Endothelial cell of umbilical vein (primary cell): ENCODE measurements around the gene MAP3K7CL. TPM values are rescaled to one million over a fixed set of nuclear protein-coding genes. Genes with fewer than 3 reads are reported as not detected.

ENCODE experiments used
- BruUV-seq: library from RNA; stranded (reverse); fragments of 400-500 nt; replicated peaks from 2 replicates; lab custom pipeline; 2021; lab: Mats Ljungman, UMichigan
- CTCF ChIA-PET: fragments of 300-600, 350-600 bp; sonication (Branson Sonifier 250); formaldehyde crosslinking; loops from one replicate; lab custom pipeline; 2021; ENCODE audit warnings: antibody characterized with exemption, inconsistent platforms; lab: Charles Lee
- POLR2A ChIA-PET: fragments of 300-600, 350-600 bp; sonication (Branson Sonifier 250); formaldehyde crosslinking; loops from one replicate; lab custom pipeline; 2021; ENCODE audit warnings: antibody characterized with exemption, inconsistent platforms; lab: Charles Lee
- DNase-seq: peaks from one replicate; pipeline ENCODE4 v3.0.0-alpha.2; 2011; ENCODE audit warnings: low read depth, low spot score
- FAIRE-seq: peaks from 2 replicates; lab custom pipeline; 2011; peaks lifted over from hg19 to GRCh38; lab: Jason Lieb, UNC
- H2AFZ ChIP-seq: 2 replicates; pipeline ENCODE4 v1.6.0; 2012; ENCODE audit warnings: low read depth, low read length, control low read depth, inconsistent platforms
- H3K27ac ChIP-seq: 2 replicates; pipeline ENCODE4 v1.5.1; 2011; ENCODE audit warnings: low read depth, mild to moderate bottlenecking, control low read depth, low read length, moderate library complexity; ENCODE audit not compliant: insufficient read depth
- H3K27me3 ChIP-seq, 2 experiments: 2 replicates each; pipeline versions ENCODE4 v1.6.0 to v1.6.1; 2011; ENCODE audit warnings: low read length in 2 of 2, mixed read lengths in 1 of 2; ENCODE audit not compliant: control insufficient read depth in 2 of 2, insufficient read depth in 2 of 2
- H3K36me3 ChIP-seq, 2 experiments: 2 replicates in 1 of 2; 3 replicates in 1 of 2; pipeline ENCODE4 v1.5.1; 2011; ENCODE audit warnings: low read length in 2 of 2, mild to moderate bottlenecking in 1 of 2, moderate library complexity in 1 of 2; ENCODE audit not compliant: control insufficient read depth in 2 of 2, insufficient read depth in 2 of 2; ENCODE audit errors: extremely low read depth in 1 of 2
- H3K4me1 ChIP-seq: 3 replicates; pipeline ENCODE4 v1.5.1; 2011; ENCODE audit warnings: mild to moderate bottlenecking, low read length; ENCODE audit not compliant: control insufficient read depth, insufficient read depth; ENCODE audit errors: extremely low read depth
- H3K4me2 ChIP-seq: 2 replicates; pipeline ENCODE4 v1.6.1; 2011; ENCODE audit warnings: low read length, control low read depth, mixed read lengths; ENCODE audit not compliant: insufficient read depth
- H3K4me3 ChIP-seq, 3 experiments: fragments of 200-600 bp in 1 of 3; sonication (generic), shearing (Covaris generic) in 1 of 3; replicated peaks in 1 of 3; 2 replicates each; pipeline ENCODE4 v1.5.1; 2011 to 2016; ENCODE audit warnings: control low read depth in 3 of 3, low read length in 3 of 3, mild to moderate bottlenecking in 2 of 3, inconsistent platforms in 1 of 3, low read depth in 1 of 3, moderate library complexity in 1 of 3; ENCODE audit not compliant: insufficient read depth in 1 of 3
- H3K79me2 ChIP-seq: 2 replicates; pipeline ENCODE4 v1.6.0; 2012; ENCODE audit warnings: low read length, inconsistent platforms; ENCODE audit not compliant: control insufficient read depth, insufficient read depth
- H3K9ac ChIP-seq: replicated peaks from 2 replicates; pipeline ENCODE3; 2011; ENCODE audit warnings: low read length, control low read depth; ENCODE audit not compliant: insufficient read depth; ENCODE audit errors: extremely low read depth
- H3K9me1 ChIP-seq: replicated peaks from 3 replicates; pipeline ENCODE4 v1.6.0; 2011; ENCODE audit warnings: mild to moderate bottlenecking, low read length; ENCODE audit not compliant: control insufficient read depth, insufficient read depth; ENCODE audit errors: extremely low read depth
- H3K9me3 ChIP-seq: replicated peaks from 2 replicates; pipeline ENCODE4 v1.5.1; 2012; ENCODE audit warnings: low read length, inconsistent platforms; ENCODE audit not compliant: control insufficient read depth, insufficient read depth
- H4K20me1 ChIP-seq: replicated peaks from 2 replicates; pipeline ENCODE3; 2011; ENCODE audit warnings: mild to moderate bottlenecking, low read length; ENCODE audit not compliant: control insufficient read depth, insufficient read depth; ENCODE audit errors: extremely low read depth
- EZH2 ChIP-seq: IDR thresholded peaks from 2 replicates; pipeline ENCODE4 v1.6.1; 2012; ENCODE audit warnings: borderline replicate concordance, low read depth, mild to moderate bottlenecking, moderate library complexity, low read length, inconsistent platforms; ENCODE audit not compliant: severe bottlenecking
- FOS ChIP-seq: IDR thresholded peaks from 2 replicates; pipeline ENCODE4 v1.6.1; 2011; ENCODE audit warnings: mild to moderate bottlenecking, low read length, moderate library complexity, borderline replicate concordance; ENCODE audit not compliant: insufficient read depth
- GATA2 ChIP-seq: IDR thresholded peaks from 2 replicates; pipeline ENCODE4 v1.7.0; 2011; ENCODE audit warnings: low read depth, mild to moderate bottlenecking, moderate library complexity, mixed read lengths, low read length; ENCODE audit not compliant: insufficient read length, insufficient read depth
- JUN ChIP-seq: IDR thresholded peaks from 2 replicates; pipeline ENCODE4 v1.6.1; 2011; ENCODE audit warnings: borderline replicate concordance, low read depth; ENCODE audit not compliant: insufficient read length, insufficient read depth
- MYC ChIP-seq: IDR thresholded peaks from one replicate; pipeline ENCODE4 v1.6.1; 2011; ENCODE audit warnings: mild to moderate bottlenecking, low read depth, low read length
- POLR2A ChIP-seq: IDR thresholded peaks from 2 replicates; pipeline ENCODE4 v1.6.1; 2012; ENCODE audit warnings: low read depth, mild to moderate bottlenecking, control low read depth, low read length
- POLR2AphosphoS5 ChIP-seq: IDR thresholded peaks from 2 replicates; pipeline ENCODE4 v1.6.1; 2012; ENCODE audit warnings: low read depth, mild to moderate bottlenecking, control low read depth, low read length, moderate library complexity; ENCODE audit not compliant: insufficient read depth
- dilution Hi-C: fragments of 300-500 bp; cut with MboI; formaldehyde crosslinking; loops from one replicate; pipeline ENCODE4 v1.15.0; 2019; ENCODE audit warnings: low sequenced_read_pairs; ENCODE audit not compliant: extremely low pct_ligation_motif_present
- intact Hi-C: fragments of 100-400 bp; cut with micrococcal nuclease; formaldehyde crosslinking; loops from one replicate; pipeline ENCODE4 v1.10.0; 2022
- polyA plus RNA-seq, 4 experiments: library from polyadenylated mRNA; depleted of rRNA in 3 of 4; stranded (reverse) in 3 of 4; unstranded in 1 of 4; fragments of >200 nt; gene quantifications; 2 replicates each; pipeline versions ENCODE4 v1.2.1 to v1.2.3, GENCODE V29; 2011 to 2012; ENCODE audit warnings: missing spikeins in 1 of 4
- total RNA-seq: library from RNA; stranded (reverse); gene quantifications from 2 replicates; pipeline ENCODE4 v1.2.3, GENCODE V29; 2021
- TF ChIP-seq, protein P1 (sequence below), 2 donors: IDR thresholded peaks; 1 replicate in 1 of 2; 2 replicates in 1 of 2; pipeline ENCODE4 v1.5.1; 2011; ENCODE audit warnings: low read length in 2 of 2, mild to moderate bottlenecking in 2 of 2, moderate library complexity in 2 of 2, control low read depth in 1 of 2, inconsistent platforms in 1 of 2, low read depth in 1 of 2; ENCODE audit not compliant: insufficient read depth in 1 of 2; ENCODE audit errors: extremely low read depth in 1 of 2
- TF ChIP-seq, protein P2 (sequence below): IDR thresholded peaks from 2 replicates; pipeline ENCODE4 v1.6.1; 2011; ENCODE audit not compliant: insufficient read depth, insufficient read length

The MAP3K7CL gene
- total and polyA plus RNA-seq, 2 donors (not counting 3 experiments of a cell fraction or from before 2014, with no cell fraction given): 6.1 to 8.1 TPM

DNA sequence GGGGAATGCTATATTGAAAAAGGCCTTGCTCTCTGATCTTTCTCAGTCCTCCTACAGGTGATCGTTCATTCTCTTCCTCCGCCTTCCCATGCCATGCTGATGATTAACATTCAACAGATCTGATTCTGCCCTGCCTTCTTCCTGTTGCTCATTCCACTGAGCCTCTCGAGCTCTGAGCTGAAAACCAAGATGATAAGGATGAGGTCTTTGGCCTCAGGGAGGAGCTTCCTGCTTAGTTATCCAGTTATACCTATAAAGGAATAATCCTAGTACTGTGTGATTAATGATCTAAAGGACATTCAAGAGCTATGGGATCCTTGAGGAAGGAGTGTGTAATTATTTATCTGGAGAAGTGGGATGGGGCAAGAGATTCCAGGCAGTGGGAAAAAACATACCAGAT is 25.2 kb upstream of the MAP3K7CL start:
- H2AFZ ChIP-seq: no peak overlapping the region
- intact Hi-C loops (no loop called here), dilution Hi-C loops (no loop called here)

More for the DNA sequence above, 25.2 kb upstream of the MAP3K7CL start:
- BruUV-seq: no TSS peak
- H3K4me2 ChIP-seq: no peak overlapping the region
- peaks cover 0 to 2% of the 10 kb centered on the region in 2 experiments for H3K36me3 ChIP-seq
- no peak overlapping the region for H3K27ac ChIP-seq
- H4K20me1 ChIP-seq: no peaks in the 10 kb centered on the region
- CTCF ChIA-PET: interaction anchor here (1.1 to 1.8 kb wide), 8 partner anchors 9 to 268 kb away, joined by 3 to 5 read pairs (median 4); no protein-coding TSS in a partner anchor
- no peaks in the 10 kb centered on the region for H3K27me3 ChIP-seq
- no peak overlapping the region for H3K4me3 ChIP-seq
- no peaks in the 10 kb centered on the region for H3K9me3 ChIP-seq
- DNase-seq (no peak), FAIRE-seq (no peak)
- no peaks in the 10 kb centered on the region for H3K79me2 ChIP-seq
- H3K9me1 ChIP-seq: no peaks in the 10 kb centered on the region
- POLR2A ChIA-PET: no interaction called here
- peaks cover 3% of the 10 kb centered on the region for H3K4me1 ChIP-seq
- TF ChIP-seq POLR2A: no peak
- TF ChIP-seq, protein P1, sequence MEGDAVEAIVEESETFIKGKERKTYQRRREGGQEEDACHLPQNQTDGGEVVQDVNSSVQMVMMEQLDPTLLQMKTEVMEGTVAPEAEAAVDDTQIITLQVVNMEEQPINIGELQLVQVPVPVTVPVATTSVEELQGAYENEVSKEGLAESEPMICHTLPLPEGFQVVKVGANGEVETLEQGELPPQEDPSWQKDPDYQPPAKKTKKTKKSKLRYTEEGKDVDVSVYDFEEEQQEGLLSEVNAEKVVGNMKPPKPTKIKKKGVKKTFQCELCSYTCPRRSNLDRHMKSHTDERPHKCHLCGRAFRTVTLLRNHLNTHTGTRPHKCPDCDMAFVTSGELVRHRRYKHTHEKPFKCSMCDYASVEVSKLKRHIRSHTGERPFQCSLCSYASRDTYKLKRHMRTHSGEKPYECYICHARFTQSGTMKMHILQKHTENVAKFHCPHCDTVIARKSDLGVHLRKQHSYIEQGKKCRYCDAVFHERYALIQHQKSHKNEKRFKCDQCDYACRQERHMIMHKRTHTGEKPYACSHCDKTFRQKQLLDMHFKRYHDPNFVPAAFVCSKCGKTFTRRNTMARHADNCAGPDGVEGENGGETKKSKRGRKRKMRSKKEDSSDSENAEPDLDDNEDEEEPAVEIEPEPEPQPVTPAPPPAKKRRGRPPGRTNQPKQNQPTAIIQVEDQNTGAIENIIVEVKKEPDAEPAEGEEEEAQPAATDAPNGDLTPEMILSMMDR (IDR thresholded peaks at IDR 0.05; ENCODE audit: extremely low read depth in 1 of 2, insufficient read depth in 1 of 2, low read depth in 1 of 2, low read length in 2 of 2): no peak
- TF ChIP-seq POLR2AphosphoS5: no peak
- no peak for TF ChIP-seq GATA2
- TF ChIP-seq JUN: no peak
- TF ChIP-seq MYC: no peak
- TF ChIP-seq FOS: no peak
- TF ChIP-seq, protein P2, sequence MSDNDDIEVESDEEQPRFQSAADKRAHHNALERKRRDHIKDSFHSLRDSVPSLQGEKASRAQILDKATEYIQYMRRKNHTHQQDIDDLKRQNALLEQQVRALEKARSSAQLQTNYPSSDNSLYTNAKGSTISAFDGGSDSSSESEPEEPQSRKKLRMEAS: no peak
- TF ChIP-seq EZH2: no peak
- no peak overlapping the region for H3K9ac ChIP-seq
